ENCODE data around the gene EPHB1. TPM values are rescaled to one million over a fixed set of nuclear protein-coding genes. Genes with fewer than 3 reads are reported as not detected.
"Not testable (repeated sequence)": the region's sequence is repeated elsewhere in the genome, so short reads cannot be mapped to it uniquely, and the experiment has no call there.

The EPHB1 gene
- total RNA-seq, 4 donors from 2014 or later: 0.30 to 5.3 (median 2.6) TPM

DNA sequence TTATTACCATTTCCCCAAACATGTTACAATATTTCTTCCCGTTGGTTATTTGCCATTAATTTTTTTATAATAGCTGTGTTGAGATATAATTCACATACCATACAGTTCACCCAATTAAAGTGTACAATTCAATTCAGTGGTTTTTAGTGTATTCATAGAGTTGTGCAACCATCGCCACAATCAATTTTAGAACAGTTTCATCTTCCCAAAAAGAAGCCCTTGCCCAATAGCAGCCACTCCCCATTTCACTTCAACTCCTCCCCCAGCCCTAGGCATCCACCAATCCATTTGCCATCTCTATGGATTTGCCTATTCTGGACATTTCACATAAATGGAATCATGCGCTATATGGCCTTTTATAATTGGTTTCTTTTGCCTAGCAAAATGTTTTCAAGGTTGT is 225.1 kb downstream of the EPHB1 start:
- 82 to 89% methylated on average over 3 of the region's 3 CpGs for WGBS, 2 donors
- no peak for DNase-seq (ENCODE audit: low spot score in 2 of 2)
- H3K4me1 ChIP-seq: no peaks in the 10 kb centered on the region
- TF ChIP-seq, protein P1, sequence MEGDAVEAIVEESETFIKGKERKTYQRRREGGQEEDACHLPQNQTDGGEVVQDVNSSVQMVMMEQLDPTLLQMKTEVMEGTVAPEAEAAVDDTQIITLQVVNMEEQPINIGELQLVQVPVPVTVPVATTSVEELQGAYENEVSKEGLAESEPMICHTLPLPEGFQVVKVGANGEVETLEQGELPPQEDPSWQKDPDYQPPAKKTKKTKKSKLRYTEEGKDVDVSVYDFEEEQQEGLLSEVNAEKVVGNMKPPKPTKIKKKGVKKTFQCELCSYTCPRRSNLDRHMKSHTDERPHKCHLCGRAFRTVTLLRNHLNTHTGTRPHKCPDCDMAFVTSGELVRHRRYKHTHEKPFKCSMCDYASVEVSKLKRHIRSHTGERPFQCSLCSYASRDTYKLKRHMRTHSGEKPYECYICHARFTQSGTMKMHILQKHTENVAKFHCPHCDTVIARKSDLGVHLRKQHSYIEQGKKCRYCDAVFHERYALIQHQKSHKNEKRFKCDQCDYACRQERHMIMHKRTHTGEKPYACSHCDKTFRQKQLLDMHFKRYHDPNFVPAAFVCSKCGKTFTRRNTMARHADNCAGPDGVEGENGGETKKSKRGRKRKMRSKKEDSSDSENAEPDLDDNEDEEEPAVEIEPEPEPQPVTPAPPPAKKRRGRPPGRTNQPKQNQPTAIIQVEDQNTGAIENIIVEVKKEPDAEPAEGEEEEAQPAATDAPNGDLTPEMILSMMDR (IDR thresholded peaks at IDR 0.05): no peak
- no peak for TF ChIP-seq EP300 (IDR thresholded peaks at IDR 0.05)
- no peak for TF ChIP-seq POLR2A (IDR thresholded peaks at IDR 0.05)
- no peak overlapping the region for H3K27ac ChIP-seq
- no peak overlapping the region for H3K4me3 ChIP-seq
- H3K27me3 ChIP-seq: no peaks in the 10 kb centered on the region
- H3K36me3 ChIP-seq: no peaks in the 10 kb centered on the region
- H3K9me3 ChIP-seq: no peaks in the 10 kb centered on the region

DNA sequence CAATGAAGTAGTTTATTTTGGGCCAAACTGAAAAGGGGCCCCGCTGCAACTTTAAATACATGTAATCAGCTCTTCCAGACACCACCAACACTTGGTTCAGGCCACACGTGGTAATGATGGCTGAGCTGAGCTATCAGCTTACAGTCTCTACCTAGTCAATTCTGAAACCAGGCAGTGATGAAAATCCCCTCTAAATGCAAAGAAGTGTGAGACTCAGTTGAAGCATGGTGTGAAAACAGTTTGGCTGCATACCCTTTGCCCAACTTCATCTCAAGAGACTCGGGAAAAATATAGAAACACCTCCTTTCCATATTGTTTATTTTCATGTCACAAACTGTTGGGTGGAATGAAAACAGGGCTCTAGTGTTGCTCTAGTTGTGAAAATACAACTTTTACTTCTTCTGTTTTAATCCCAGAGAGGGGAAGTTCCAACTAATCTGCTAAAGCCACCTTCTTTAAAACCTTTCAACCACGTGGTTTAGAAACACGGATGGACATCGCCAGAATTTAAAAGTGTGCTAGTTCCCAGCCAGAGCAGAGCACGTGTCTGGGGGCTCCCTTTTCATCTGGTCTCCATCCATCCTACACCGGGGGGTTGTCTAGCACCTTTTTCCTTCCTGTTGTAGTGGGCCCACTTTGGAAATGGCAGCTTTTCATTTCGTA is 229.1 kb downstream of the EPHB1 start:
- no peak overlapping the region for H3K27ac ChIP-seq
- TF ChIP-seq POLR2A (IDR thresholded peaks at IDR 0.05): no peak
- TF ChIP-seq, protein P1 (IDR thresholded peaks at IDR 0.05): no peak
- TF ChIP-seq EP300 (IDR thresholded peaks at IDR 0.05): no peak
- no peaks in the 10 kb centered on the region for H3K36me3 ChIP-seq
- no peak for DNase-seq (ENCODE audit: low spot score in 2 of 2)
- no peaks in the 10 kb centered on the region for H3K4me1 ChIP-seq
- H3K4me3 ChIP-seq: no peak overlapping the region
- no peaks in the 10 kb centered on the region for H3K27me3 ChIP-seq
- WGBS, 2 donors: 55 to 57% methylated on average over 9 of the region's 9 CpGs
- H3K9me3 ChIP-seq: no peaks in the 10 kb centered on the region

DNA sequence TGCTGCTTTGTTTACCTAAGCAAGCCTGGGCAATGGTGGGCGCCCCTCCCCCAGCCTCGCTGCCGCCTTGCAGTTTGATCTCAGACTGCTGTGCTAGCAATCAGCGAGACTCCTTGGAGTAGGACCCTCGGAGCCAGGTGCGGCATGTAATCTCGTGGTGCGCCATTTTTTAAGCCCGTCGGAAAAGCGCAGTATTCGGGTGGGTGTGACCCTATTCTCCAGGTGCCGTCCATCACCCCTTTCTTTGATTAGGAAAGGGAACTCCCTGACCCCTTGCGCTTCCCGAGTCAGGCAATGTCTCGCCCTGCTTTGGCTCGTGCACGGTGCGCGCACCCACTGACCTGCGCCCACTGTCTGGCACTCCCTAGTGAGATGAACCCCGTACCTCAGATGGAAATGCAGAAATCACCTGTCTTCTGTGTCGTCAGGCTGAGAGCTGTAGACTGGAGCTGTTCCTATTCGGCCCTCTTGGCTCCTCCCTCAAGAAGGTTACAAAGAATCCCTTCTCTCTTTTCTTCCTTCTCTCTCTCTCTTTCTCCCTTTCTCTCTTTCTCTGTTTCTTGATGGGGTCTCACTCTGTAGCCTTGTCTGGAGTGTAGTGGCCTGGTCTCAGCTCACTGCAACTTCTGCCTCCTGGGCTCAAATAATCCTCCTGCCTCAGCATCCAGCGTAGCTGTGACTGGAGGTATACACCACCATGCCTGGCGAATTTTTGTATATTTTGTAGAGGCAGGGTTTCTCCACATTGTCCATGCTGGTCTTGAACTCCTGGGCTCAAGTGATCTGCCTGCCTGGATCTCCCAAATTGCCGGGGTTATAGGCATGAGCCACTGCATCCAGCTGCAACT is 235.9 kb downstream of the EPHB1 start:
- H3K27me3 ChIP-seq; DNase-seq (ENCODE audit: low spot score in 2 of 2); H3K36me3 ChIP-seq; H3K4me3 ChIP-seq; H3K9me3 ChIP-seq; H3K4me1 ChIP-seq; H3K27ac ChIP-seq: not testable (repeated sequence)
- 27 to 31% methylated on average over 23 to 26 of the region's 27 CpGs for WGBS, 2 donors

DNA sequence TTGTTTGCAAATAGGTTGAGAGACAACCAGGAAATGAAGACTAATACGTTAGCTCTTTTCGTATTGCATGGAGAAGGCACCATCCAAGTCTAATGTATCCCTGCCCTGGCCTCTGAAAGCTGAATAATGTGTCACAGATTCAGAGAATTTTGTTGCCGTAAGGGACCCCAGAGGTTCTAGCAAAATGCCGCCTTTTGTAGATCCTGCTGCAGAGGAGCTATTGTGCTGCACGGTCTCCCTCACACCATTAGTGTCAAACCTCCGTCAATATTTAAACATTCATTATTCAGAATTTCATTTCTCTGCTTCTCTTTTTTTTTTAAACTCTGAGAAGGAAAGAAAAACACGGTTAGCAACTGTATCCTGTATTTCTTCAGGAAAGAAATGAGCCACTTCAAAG is 238.7 kb downstream of the EPHB1 start:
- Histone ChIP-seq H3K9me3 (no peaks in the 10 kb centered on the region), H3K4me1 (no peaks in the 10 kb centered on the region), H3K27ac (no peak overlapping the region), H3K27me3 (no peaks in the 10 kb centered on the region), H3K4me3 (no peak overlapping the region), H3K36me3 (no peaks in the 10 kb centered on the region)
- WGBS, 2 donors: 51 to 64% methylated on average over 7 of the region's 7 CpGs
- DNase-seq (ENCODE audit: low spot score in 2 of 2): no peak
- TF ChIP-seq, protein P1 (IDR thresholded peaks at IDR 0.05): no peak

DNA sequence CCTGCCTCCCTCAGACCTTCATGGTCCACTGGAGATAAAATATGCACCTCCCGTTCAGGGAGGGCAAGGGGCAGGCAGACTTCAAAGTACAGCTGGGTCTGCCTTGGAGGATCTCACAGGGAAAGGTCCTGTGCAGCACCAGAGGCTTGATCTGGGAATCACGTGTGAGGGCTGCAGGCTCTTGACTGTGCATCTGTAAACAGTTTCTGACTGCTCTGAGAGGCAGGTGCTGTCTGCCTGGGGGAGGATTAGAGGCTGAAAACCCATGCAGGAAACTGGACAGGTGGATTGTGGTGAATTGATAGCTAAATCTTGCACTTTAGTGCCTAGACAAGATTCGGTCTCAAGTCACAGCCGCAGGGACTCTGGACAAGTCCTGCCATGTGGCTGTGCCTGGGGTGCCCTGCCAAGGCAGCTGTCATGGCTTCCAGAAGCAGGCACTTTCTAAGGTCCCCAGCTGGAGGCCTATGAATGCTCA is 239.3 kb downstream of the EPHB1 start:
- Histone ChIP-seq H3K27me3 (no peaks in the 10 kb centered on the region), H3K4me1 (no peaks in the 10 kb centered on the region), H3K27ac (no peak overlapping the region), H3K4me3 (no peak overlapping the region), H3K36me3 (no peaks in the 10 kb centered on the region), H3K9me3 (no peaks in the 10 kb centered on the region)
- TF ChIP-seq POLR2A (IDR thresholded peaks at IDR 0.05) (no peak), EP300 (IDR thresholded peaks at IDR 0.05) (no peak)
- TF ChIP-seq, protein P1 (IDR thresholded peaks at IDR 0.05): no peak
- WGBS, 2 donors: 45 to 51% methylated on average over 4 of the region's 4 CpGs
- DNase-seq (ENCODE audit: low spot score in 2 of 2): no peak
